GM18873 (cell line): ENCODE data around the gene TIMP2.

Source experiments
- ATAC-seq: cut with Tn5 transposase; IDR thresholded peaks from one replicate; pipeline ENCODE4 v1.9.1; 2021; ENCODE audit warnings: mild to moderate bottlenecking, moderate library complexity, moderate number of reproducible peaks; ENCODE audit not compliant: unreplicated experiment, low FRiP score

TIMP2 gene

GRCh38 chr17:78821961-78822360, 103.2 kb downstream of the TIMP2 start:
- ATAC-seq, result no peak

GRCh38 chr17:78820841-78821240, 104.3 kb downstream of the TIMP2 start:
- no peak for ATAC-seq

DNA sequence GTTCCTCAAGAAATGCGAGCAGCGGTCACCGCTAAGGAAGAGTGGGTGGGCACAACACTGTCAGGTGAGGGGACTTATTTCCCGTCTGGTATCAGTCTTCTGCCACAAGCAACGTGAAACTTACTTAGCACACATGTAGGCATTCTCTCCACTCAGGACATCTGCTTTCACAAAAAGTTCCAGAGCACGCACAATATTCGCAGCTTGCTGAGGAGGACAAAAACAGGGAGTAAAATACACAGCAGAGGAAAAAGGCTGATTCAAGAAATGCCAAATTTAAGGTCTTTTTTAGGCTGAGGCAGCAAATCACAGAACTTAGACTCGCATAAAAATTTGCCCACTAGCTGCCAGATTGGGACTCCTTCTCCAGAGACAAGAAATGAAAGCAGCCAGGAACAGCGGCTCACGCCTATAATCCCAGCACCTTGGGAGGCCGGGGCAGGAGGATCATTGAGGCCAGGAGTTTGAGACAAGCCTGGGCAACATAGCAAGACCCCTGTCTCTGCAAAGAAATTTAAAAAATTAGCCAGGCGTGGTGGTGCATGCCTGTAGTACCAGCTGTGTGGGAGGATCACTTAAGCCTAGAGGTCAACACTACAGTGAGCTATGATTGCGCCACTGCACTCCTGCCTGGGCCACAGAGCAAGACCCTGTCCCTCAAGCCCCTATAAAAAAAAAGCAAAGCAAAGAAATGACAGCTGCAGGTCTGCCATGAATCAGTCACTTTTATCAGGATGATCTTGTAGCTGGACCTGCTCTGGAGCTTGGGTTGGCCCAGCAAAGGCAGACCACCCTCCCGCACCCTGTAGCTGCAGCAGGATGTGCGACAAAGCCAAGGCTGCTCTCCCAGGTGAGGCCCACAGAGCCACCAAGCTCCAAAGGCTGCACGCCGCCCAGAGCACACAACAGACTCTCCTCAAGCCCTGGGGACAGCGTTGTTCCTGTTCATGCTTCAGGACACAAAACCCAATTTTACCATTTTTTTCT, 105.1 kb downstream of the TIMP2 start:
- no peak for ATAC-seq

DNA sequence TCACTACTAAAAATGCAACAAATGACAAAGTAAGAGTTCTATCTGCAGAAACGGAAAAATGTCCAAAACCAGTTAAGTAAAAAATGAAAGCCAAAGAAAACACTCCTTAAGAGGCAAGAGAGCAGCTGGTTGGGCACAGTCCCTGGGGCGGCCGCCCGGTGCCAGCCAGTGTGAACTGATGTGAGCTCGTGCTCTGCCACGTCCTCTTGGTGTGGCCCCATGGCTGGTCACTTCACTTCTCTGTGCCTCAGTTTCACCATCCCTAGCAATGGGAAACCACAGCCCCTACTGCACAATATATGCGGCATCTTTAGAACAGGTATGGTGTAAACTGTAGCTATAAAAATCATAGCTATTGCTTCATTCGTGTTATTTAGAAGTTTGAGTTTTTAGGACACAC, 105.8 kb downstream of the TIMP2 start:
- ATAC-seq, result no peak

DNA sequence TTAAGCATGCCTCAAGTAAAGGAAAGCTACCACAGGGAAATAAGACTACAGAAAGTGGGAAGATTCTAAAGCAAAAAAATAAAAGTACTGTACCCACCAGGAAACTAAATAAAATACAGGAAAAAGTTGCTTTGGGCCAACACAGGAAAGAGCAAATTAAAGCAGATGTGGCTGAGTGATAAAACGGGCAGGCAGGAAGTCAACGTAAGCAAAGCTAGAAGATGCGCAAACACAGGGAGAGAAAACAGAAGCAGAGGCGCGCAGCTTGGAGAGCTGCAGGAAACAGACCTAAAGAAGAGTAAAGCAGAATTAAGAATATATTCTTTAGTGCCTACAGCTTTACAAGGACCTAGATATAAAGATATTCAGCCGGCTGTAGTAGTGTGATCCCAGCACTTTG, 106.3 kb downstream of the TIMP2 start:
- no peak for ATAC-seq

DNA sequence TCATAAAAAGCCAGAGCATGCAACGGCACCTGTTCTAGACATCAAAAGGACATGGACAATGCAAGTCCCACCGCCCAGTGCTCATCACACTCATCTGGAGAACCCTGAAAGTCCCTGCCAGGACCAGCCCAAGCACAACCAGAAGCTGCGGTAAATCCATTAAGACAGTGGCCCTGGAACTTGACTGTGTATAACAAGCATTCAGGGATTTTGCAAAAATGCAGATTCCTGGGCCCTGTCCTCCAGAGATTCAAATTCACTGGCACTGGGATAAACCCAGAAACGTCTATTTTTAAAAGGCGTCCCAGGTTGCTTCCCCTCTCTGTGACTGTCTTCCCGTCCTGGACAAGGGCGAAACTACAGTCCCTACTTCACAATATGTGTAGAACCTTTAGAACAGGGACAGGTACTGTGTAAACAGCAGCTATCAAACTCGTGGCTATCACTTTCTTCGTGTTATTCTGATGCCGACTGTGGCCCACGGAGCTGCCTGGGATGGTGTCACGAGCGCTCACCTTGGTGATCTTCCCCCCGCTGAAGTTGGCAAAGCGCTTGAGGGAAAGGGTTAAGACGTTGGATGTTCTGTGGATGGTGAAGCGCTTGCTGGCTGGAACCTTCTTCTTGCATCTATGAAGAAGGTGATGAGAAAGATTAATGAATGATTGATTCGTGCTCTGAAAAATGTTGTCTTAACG, 106.9 kb downstream of the TIMP2 start:
- no peak for ATAC-seq

GRCh38 chr17:78817123-78817522, 108.1 kb downstream of the TIMP2 start:
- ATAC-seq, result no peak

DNA sequence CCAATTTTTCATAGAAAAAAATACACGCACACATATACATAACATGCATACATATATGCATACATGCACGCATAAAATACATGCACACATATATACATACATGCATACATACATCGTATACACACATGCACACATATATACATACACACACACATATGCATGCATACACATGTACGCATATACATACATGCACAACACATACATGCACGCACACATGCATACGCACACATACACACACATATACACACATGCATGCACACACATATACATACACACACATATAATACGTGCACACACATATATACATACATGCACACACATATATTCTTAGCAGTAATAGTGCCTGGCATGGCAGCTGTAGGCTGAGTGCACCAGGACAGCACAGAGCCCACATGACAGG, 109.5 kb downstream of the TIMP2 start:
- no peak for ATAC-seq

DNA sequence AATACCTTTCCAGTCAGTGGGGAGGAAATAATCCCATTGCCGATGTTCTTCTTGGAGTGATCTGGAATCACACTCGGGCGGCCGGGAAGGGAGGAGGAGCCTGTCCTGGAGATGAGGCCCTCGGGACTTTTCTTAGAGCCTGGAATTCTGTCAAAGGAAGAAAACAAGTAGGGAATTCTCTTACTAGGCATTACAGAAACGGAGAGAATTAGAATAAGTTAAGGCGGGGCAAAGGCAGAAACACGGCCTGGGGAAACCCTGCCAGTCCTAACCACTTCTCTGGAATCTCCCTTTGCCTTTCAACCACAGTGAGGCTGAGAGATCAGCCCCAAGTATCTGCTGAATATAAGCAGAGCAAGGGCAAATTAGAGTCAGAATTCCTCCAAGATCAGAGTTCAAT, 112.3 kb downstream of the TIMP2 start:
- ATAC-seq, result no peak

DNA sequence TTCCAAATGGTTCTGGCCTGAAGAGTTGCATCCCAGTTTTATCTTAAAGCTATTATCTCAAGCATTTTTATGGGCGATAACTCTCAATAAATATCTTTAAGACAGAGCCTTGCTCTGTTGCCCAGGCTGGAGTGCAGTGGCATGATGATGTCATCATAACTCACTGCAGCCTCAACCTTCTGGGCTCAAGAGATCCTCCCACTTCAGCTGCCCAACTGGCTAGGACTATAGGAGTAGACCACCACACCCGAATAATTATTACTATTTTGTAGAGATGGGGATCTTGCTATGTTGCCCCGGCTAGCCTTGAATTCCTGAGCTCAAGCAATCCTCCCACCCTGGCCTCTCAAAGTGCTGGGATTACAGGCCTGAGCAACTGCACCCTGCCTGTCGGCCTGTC, 117.0 kb downstream of the TIMP2 start:
- no peak for ATAC-seq

- ATAC-seq, result no peak
Observed at GRCh38 chr17:78806451-78806850, 118.7 kb downstream of the TIMP2 start.

GRCh38 chr17:78805301-78805700, 119.9 kb downstream of the TIMP2 start:
- no peak for ATAC-seq

DNA sequence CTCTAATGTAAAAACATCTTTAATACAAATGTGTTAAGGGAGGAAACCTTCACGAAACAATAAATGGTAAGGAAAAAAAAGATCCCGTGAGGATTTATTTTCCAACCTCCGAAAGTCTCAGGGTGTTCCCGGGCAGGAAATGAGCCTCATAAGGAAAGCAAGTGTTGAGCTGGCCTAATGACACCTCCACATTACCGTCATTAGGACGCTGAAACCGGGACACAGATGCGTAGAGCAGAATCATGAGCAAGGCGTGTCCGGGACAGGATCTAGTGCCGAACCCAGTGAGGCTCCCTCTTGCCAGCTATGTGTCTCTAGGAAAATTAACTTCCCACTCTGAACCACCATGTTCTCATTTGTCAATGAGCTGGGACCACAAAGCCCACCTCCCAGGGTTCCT, 120.4 kb downstream of the TIMP2 start:
- ATAC-seq, result no peak

GRCh38 chr17:78803186-78803845, 121.9 kb downstream of the TIMP2 start:
- ATAC-seq, result no peak
